Activated CD8-positive, alpha-beta memory T cell treated with anti-CD3 and anti-CD28 coated beads for 48 hours (primary cell): ENCODE data around the gene SAMD4A.

Source experiments
- DNase-seq, 3 experiments: peaks; one replicate each; pipeline ENCODE4 v3.0.0-alpha.2; 2020; ENCODE audit warnings: low read depth in 2 of 3, low spot score in 2 of 3

The SAMD4A gene

GRCh38 chr14:54754623-54755386 lies 187.9 kb downstream of the SAMD4A start:
- no peak for DNase-seq

GRCh38 chr14:54756656-54757392 lies 189.9 kb downstream of the SAMD4A start:
- DNase-seq, result no peak

GRCh38 chr14:54758041-54758440 lies 191.1 kb downstream of the SAMD4A start:
- no peak for DNase-seq

GRCh38 chr14:54759982-54760585 lies 193.2 kb downstream of the SAMD4A start:
- DNase-seq, result no peak

GRCh38 chr14:54760866-54761575 lies 194.1 kb downstream of the SAMD4A start:
- DNase-seq, result no peak

GRCh38 chr14:54761835-54762234 lies 194.9 kb downstream of the SAMD4A start:
- no peak for DNase-seq

- DNase-seq, result no peak
Observed at GRCh38 chr14:54762296-54762695, 195.4 kb downstream of the SAMD4A start.

- DNase-seq, result no peak
Observed at GRCh38 chr14:54763761-54764160, 196.8 kb downstream of the SAMD4A start.

GRCh38 chr14:54766276-54767138 lies 199.6 kb downstream of the SAMD4A start:
- DNase-seq, result no peak

- DNase-seq, result no peak
Observed at GRCh38 chr14:54767139-54767431, 200.2 kb downstream of the SAMD4A start.

GRCh38 chr14:54767450-54767849 lies 200.5 kb downstream of the SAMD4A start:
- no peak for DNase-seq

GRCh38 chr14:54768501-54769129 lies 201.7 kb downstream of the SAMD4A start:
- DNase-seq, result no peak

- no peak for DNase-seq
Observed at GRCh38 chr14:54769951-54770863, 203.3 kb downstream of the SAMD4A start.

GRCh38 chr14:54771411-54772027 lies 204.6 kb downstream of the SAMD4A start:
- DNase-seq, result no peak

GRCh38 chr14:54772451-54772881 lies 205.5 kb downstream of the SAMD4A start:
- no peak for DNase-seq

GRCh38 chr14:54773171-54774006 lies 206.5 kb downstream of the SAMD4A start:
- peak; percentile 46 to 57 (median 57) for DNase-seq

GRCh38 chr14:54774824-54775223 lies 207.9 kb downstream of the SAMD4A start:
- DNase-seq, result no peak
